Muscle layer of duodenum (tissue), 2 donors: ENCODE data around the gene TUBAL3.

Experiments
- H3K27ac ChIP-seq: one replicate; pipeline ENCODE4 v1.7.0; 2013; ENCODE audit warnings: mild to moderate bottlenecking, low read length
- H3K27me3 ChIP-seq: one replicate; pipeline ENCODE4 v1.7.0; 2013; ENCODE audit warnings: low read depth, mild to moderate bottlenecking, control low read depth, low read length
- H3K36me3 ChIP-seq, 2 donors: one replicate each; pipeline ENCODE4 v1.7.0; 2013; ENCODE audit warnings: low read length in 2 of 2, control low read depth in 1 of 2, mild to moderate bottlenecking in 1 of 2; ENCODE audit not compliant: insufficient read depth in 2 of 2, control insufficient read depth in 1 of 2
- H3K4me1 ChIP-seq, 2 donors: one replicate each; pipeline ENCODE4 v1.7.0; 2013; ENCODE audit warnings: low read length in 2 of 2, mild to moderate bottlenecking in 2 of 2, control low read depth in 1 of 2, moderate library complexity in 1 of 2; ENCODE audit not compliant: insufficient read depth in 2 of 2, control insufficient read depth in 1 of 2
- H3K4me3 ChIP-seq, 2 donors: one replicate each; pipeline ENCODE4 v1.7.0; 2013; ENCODE audit warnings: low read length in 2 of 2, low read depth in 1 of 2, mild to moderate bottlenecking in 1 of 2
- H3K9me3 ChIP-seq, 2 donors: one replicate each; pipeline ENCODE4 v1.7.0; 2013; ENCODE audit warnings: low read length in 2 of 2, control low read depth in 1 of 2, mild to moderate bottlenecking in 1 of 2; ENCODE audit not compliant: control insufficient read depth in 1 of 2
- donor health status: healthy.

The TUBAL3 gene

DNA sequence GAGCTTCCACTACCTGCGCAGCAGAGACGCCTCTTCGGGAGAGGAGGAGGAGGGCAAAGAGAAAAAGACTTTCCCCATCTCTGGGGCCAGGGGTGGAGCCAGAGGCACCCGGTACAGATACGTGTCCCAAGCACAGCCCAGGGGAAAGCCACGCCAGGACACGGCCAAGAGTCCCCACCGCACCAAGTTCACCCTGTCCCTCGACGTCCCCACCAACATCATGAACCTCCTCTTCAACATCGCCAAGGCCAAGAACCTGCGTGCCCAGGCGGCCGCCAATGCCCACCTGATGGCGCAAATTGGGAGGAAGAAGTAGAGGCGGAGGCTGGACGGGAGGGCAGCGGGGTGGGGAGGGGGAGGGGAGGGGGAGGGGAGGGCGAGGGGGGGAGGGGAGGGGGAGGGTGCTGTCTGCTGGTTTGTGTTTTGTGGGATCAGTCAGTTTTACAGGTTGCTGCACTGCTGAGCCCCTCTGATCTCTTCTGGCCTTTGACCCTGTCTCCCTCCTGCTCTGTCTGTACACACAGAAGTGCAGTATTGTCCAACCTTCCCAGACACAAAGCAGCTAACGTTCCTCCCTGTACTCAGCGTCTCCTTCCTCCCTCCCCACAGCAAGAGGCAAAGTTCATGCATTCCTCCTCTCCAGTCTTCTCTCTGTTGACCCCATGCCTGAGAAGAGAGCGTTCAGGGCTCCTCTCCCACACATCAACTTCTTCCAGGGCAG, 30.6 kb downstream of the TUBAL3 start:
- Histone ChIP-seq H3K4me1 (no peaks in the 10 kb centered on the region), H3K27ac (no peak overlapping the region), H3K27me3 (no peaks in the 10 kb centered on the region), H3K9me3 (no peaks in the 10 kb centered on the region), H3K4me3 (no peak overlapping the region), H3K36me3 (no peaks in the 10 kb centered on the region)

DNA sequence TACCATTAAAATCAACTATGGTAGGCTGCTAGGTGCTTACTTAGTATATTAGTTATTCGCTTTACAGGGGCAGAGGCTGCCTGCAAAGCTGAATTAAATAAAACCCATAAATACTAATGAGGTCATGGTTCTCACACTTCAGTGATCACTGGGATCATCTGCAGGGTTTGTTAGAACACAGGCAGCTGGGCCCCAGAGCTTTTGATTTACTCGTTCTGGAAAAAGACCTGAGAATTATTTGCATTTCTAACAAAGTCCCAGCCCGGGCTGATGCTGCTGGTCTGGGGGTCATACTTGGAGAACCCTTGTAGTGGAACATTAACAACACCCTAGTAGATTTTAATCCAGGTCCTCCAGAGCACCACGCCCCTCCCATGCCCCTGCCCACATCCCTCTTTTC, 31.3 kb downstream of the TUBAL3 start:
- no peaks in the 10 kb centered on the region for H3K4me1 ChIP-seq
- H3K9me3 ChIP-seq: no peaks in the 10 kb centered on the region
- H3K27me3 ChIP-seq: no peaks in the 10 kb centered on the region
- no peak overlapping the region for H3K4me3 ChIP-seq
- H3K27ac ChIP-seq: no peak overlapping the region
- no peaks in the 10 kb centered on the region for H3K36me3 ChIP-seq

DNA sequence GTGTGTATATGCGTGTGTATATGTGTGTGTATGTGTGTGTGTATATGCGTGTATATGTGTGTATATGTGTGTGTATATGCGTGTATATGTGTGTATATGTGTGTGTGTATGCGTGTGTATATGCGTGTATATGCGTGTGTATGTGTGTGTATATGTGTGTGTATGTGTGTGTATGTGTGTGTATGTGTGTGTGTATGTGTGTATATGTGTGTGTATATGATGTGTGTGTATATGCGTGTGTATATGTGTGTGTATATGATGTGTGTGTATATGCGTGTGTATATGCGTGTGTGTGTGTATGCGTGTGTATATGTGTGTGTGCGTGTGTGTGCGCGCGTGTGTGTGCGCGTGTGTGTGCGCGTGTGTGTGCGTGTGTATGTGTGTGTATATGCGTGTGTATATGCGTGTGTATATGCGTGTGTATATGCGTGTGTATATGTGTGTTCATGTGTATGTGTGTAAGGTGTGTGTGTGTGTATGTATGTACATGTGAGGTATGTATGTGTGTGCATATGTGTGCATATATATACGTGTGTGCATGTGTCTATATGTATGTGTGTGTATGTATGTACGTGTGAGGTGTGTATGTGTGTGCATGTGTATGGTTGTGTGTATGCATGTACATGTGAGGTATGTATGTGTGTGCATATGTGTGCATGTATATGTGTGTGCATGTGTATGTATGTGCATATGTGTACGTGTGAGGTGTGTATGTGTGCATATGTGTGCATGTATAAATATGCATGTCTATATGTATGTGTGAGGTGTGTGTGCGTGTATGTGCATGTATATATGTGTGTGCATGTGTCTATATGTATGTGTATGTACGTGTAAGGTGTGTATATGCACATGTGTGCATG, 33.9 kb downstream of the TUBAL3 start:
- Histone ChIP-seq H3K4me1 (no peaks in the 10 kb centered on the region), H3K27ac (no peak overlapping the region), H3K36me3 (no peaks in the 10 kb centered on the region), H3K27me3 (no peaks in the 10 kb centered on the region), H3K4me3 (no peak overlapping the region), H3K9me3 (no peaks in the 10 kb centered on the region)

DNA sequence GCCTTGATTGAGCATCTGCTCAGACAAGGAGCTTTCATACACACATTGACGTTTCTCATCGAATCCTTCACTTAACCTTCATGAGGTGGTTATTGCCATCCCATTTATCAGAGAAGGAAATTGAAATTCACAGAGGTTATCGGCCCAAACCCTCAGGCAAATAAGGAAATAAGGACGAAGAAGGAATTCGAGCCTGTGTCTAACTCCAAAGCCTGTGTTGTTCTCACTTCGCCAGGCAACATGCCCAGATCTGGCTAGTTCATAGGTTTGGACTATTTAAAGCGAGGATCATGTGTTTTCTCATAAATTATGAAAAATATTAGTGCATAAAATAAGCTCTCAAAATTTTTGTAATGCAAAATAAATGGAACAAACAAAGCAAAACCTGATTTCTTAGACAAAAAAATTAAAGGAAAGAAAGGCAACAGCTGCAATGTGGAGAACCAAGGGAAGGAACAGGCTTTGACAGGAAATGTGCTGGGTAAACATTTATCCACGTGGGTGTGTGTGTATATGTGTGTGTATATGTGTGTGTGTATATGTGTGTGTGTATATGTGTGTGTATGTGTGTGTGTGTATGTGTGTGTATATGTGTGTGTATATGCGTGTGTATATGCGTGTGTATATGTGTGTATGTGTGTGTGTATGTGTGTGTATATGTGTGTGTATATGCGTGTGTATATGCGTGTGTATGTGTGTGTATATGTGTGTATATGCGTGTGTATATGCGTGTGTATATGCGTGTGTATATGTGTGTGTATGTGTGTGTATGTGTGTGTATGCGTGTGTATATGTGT, 35.1 kb downstream of the TUBAL3 start:
- no peaks in the 10 kb centered on the region for H3K27me3 ChIP-seq
- H3K36me3 ChIP-seq: no peaks in the 10 kb centered on the region
- no peaks in the 10 kb centered on the region for H3K4me1 ChIP-seq
- H3K4me3 ChIP-seq: no peak overlapping the region
- H3K27ac ChIP-seq: no peak overlapping the region
- H3K9me3 ChIP-seq: no peaks in the 10 kb centered on the region

DNA sequence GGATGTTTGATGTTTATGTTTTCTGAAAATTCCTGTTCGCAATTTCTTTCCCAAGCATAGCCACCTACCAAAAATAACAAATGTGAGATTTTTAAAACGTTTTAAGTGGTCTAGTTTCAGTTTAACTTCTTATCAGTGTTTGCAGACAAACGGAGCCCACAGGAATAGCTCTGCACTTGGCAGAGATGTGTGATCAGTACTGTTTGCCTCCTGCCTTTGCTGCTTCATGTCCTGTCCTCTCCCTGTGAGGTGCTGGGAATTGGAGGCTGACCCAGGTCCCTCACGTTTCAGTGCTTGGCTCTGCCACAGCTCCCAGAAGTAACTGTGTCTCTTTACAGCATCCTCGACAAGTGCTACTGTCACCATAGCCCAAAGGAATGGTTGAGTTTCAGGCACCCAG, 38.7 kb downstream of the TUBAL3 start:
- no peak overlapping the region for H3K27ac ChIP-seq
- no peaks in the 10 kb centered on the region for H3K4me1 ChIP-seq
- no peak overlapping the region for H3K4me3 ChIP-seq
- no peaks in the 10 kb centered on the region for H3K36me3 ChIP-seq
- peaks cover 12% of the 10 kb centered on the region for H3K27me3 ChIP-seq
- no peaks in the 10 kb centered on the region for H3K9me3 ChIP-seq

DNA sequence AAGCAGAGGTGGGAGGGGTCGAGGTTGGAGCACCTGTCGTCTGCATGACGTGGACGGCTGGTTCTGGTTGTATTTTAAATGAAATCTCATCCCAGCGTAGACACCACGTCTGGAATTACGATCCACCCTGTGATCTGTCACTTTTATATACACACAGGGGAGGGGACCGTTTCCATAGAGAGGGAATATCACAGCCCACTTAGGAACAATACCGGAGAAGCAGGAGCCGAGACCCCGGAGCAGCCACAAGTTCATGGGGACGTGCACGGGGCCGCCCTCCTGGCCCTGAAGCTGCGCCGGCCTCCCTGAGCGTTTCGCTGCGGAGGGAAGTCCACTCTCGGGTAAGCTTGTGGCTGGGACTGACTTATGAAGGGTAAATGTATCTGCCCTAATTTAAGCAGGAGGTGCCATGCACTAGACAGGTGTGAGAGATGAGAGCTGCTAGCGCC, 39.7 kb downstream of the TUBAL3 start, which contains the start of gene UCN3:
TSS of gene UCN3 (plus strand) at position 77 of the 449 bp plus-strand sequence. CDS start 8,755 bp downstream, outside the sequence.
- Histone ChIP-seq H3K27me3 (peaks cover 12% of the 10 kb centered on the region), H3K36me3 (no peaks in the 10 kb centered on the region), H3K27ac (no peak within 1 kb of the TSS), H3K9me3 (no peaks in the 10 kb centered on the region), H3K4me3 (no peak within 1 kb of the TSS), H3K4me1 (no peaks in the 10 kb centered on the region)

DNA sequence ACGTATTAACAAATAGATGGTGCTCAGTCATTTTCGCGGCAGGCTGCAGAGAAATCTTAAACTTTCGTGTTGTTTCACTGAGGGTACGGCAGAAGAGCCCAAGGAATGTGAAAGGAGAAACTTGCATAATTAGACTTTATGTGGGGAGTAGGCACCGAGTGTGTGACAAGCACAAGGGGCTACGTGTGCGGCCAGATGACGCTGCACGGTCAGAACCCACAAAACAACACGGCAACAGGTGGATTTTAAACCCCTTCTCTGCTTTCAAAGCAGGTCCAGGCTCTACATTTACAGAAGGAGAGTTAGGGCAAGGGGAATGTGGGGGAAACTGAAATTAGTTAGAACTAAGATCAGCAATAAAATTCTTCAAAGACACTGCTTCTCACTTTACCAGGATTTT, 40.3 kb downstream of the TUBAL3 start:
- no peaks in the 10 kb centered on the region for H3K36me3 ChIP-seq
- H3K27me3 ChIP-seq: peaks cover 12% of the 10 kb centered on the region
- no peaks in the 10 kb centered on the region for H3K9me3 ChIP-seq
- H3K4me3 ChIP-seq: no peak overlapping the region
- no peaks in the 10 kb centered on the region for H3K4me1 ChIP-seq
- no peak overlapping the region for H3K27ac ChIP-seq

DNA sequence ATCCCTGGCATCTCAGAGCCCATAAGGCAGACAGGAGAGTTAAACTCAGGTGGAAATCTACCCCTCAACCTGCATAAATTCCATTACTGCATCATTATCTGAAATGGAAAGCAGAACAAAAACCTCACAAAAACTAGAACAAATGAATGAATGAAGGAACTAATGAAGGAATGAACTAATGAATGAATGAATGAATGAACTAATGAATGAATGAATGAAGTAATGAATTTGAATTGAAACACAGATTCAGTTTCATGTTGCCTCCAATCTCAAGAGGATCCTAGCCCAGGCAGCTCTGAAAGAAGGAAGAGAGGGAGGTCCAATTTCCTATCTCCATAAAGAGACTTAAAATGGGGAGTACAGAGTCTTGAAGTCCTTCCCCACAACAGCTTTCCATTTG, 41.8 kb downstream of the TUBAL3 start:
- no peak overlapping the region for H3K4me3 ChIP-seq
- H3K27me3 ChIP-seq: peaks cover 12% of the 10 kb centered on the region
- no peaks in the 10 kb centered on the region for H3K9me3 ChIP-seq
- H3K27ac ChIP-seq: no peak overlapping the region
- H3K4me1 ChIP-seq: no peaks in the 10 kb centered on the region
- no peaks in the 10 kb centered on the region for H3K36me3 ChIP-seq

DNA sequence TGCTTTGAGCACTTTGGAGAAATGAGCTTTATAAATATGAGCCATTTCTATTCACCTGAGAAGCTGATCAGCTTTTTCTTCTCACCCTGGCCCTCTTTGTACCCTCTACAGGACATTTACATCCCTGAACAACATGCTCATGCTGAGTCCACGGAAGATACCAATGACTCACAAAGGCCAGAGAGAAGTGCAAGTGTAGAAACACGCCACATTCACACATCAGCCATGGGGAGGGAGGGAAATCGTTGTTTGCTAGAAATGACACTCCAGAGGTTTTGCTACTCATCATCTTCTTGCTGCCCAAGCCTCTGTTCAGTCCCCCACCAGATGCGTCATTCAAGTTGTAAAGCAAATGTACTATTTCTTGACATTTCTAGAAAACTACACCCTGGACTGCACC, 42.7 kb downstream of the TUBAL3 start:
- no peaks in the 10 kb centered on the region for H3K9me3 ChIP-seq
- no peak overlapping the region for H3K27ac ChIP-seq
- no peaks in the 10 kb centered on the region for H3K4me1 ChIP-seq

DNA sequence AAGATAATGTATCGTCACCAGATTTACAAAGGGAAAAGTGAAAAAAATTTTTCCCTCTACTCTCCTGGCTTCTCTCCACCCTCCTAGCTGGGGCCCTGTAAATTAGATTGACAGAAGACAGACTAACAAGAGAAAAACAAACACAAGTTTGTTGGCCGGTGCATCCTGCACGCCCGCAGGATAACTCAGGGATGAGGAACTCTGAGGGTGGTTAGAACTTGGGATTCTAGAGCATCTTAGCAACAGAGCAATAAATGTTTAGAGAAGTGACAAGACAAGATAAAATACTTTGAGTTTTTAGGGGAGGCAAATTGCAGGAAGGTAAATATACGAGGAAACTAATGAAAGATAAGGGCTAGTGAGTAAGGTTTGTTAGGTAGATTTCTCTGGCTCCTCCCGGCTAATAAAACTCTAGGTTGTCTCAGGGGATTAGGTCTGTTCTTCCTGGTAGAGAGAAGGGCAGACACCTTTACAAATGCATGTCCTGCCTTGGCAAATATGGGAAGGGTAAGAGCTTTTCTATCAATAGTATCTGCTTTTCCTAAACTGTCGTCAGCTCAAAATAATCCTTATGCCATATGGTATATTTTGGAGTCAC, 44.2 kb downstream of the TUBAL3 start:
- Histone ChIP-seq H3K9me3 (no peaks in the 10 kb centered on the region), H3K36me3 (no peaks in the 10 kb centered on the region), H3K4me1 (no peaks in the 10 kb centered on the region), H3K4me3 (no peak overlapping the region), H3K27me3 (peaks cover 12% of the 10 kb centered on the region), H3K27ac (no peak overlapping the region)

More for the DNA sequence above, 42.7 kb downstream of the TUBAL3 start:
- peaks cover 12% of the 10 kb centered on the region for H3K27me3 ChIP-seq
- no peaks in the 10 kb centered on the region for H3K36me3 ChIP-seq
- H3K4me3 ChIP-seq: no peak overlapping the region
